Caco-2 (cell line): ENCODE results near the gene CROCC2. TPM values are rescaled to one million over a fixed set of nuclear protein-coding genes. Genes with fewer than 3 reads are reported as not detected.
"Not testable (repeated sequence)": the region's sequence is repeated elsewhere in the genome, so short reads cannot be mapped to it uniquely, and the experiment has no call there.

Source experiments
- BruUV-seq: library from RNA; stranded (reverse); fragments of 400-500 nt; replicated peaks from 2 replicates; lab custom pipeline; 2021; lab: Mats Ljungman, UMichigan
- CTCF ChIA-PET: fragments of 300-600 bp; sonication (Branson Sonifier 250); formaldehyde crosslinking; loops from one replicate; lab custom pipeline; 2022; ENCODE audit warnings: antibody characterized with exemption; lab: Charles Lee
- POLR2A ChIA-PET: fragments of 300-600 bp; sonication (Branson Sonifier 250); formaldehyde crosslinking; loops from one replicate; lab custom pipeline; 2022; ENCODE audit warnings: antibody characterized with exemption; lab: Charles Lee
- DNase-seq, 2 experiments: peaks; one replicate each; pipeline versions ENCODE4 v3.0.0 to v3.0.0-alpha.2; 2020 to 2022
- H3K27me3 ChIP-seq: replicated peaks from 2 replicates; pipeline ENCODE4 v1.6.0; 2011; ENCODE audit warnings: low read length; ENCODE audit not compliant: control insufficient read depth, insufficient read depth
- H3K36me3 ChIP-seq: 2 replicates; pipeline ENCODE4 v1.5.1; 2011; ENCODE audit warnings: low read length; ENCODE audit not compliant: control insufficient read depth, insufficient read depth
- H3K4me1 ChIP-seq: fragments of 250-450 bp; sonication (Bioruptor Pico); 2 replicates; pipeline ENCODE4 v1.5.1; 2020; ENCODE audit warnings: mild to moderate bottlenecking
- H3K4me3 ChIP-seq: 2 replicates; pipeline ENCODE4 v1.5.1; 2011; ENCODE audit warnings: low read depth, mild to moderate bottlenecking, control low read depth, low read length
- H3K9me3 ChIP-seq: fragments of 250-450 bp; sonication (Bioruptor Pico); 2 replicates; pipeline ENCODE4 v1.5.1; 2020; ENCODE audit warnings: mild to moderate bottlenecking, moderate library complexity
- H3K27ac Mint-ChIP-seq: one replicate; pipeline ENCODE4 v1.8.0; 2022; ENCODE audit warnings: mixed read lengths; ENCODE audit not compliant: unreplicated experiment
- H3K27me3 Mint-ChIP-seq: one replicate; pipeline ENCODE4 v1.8.0; 2022; ENCODE audit warnings: mixed read lengths; ENCODE audit not compliant: insufficient read depth, unreplicated experiment
- H3K36me3 Mint-ChIP-seq: one replicate; pipeline ENCODE4 v1.8.0; 2022; ENCODE audit warnings: mild to moderate bottlenecking, mixed read lengths; ENCODE audit not compliant: insufficient read depth, unreplicated experiment
- H3K4me1 Mint-ChIP-seq: one replicate; pipeline ENCODE4 v1.8.0; 2022; ENCODE audit warnings: low read depth, mixed read lengths; ENCODE audit not compliant: unreplicated experiment
- H3K4me3 Mint-ChIP-seq: one replicate; pipeline ENCODE4 v1.8.0; 2022; ENCODE audit warnings: mild to moderate bottlenecking, moderate library complexity, mixed read lengths; ENCODE audit not compliant: unreplicated experiment
- H3K9me3 Mint-ChIP-seq: one replicate; pipeline ENCODE4 v1.8.0; 2022; ENCODE audit warnings: mixed read lengths; ENCODE audit not compliant: unreplicated experiment
- intact Hi-C: fragments of 100-400 bp; cut with micrococcal nuclease; formaldehyde crosslinking; loops from one replicate; pipeline ENCODE4 v1.10.0; 2022; ENCODE audit not compliant: unreplicated experiment
- total RNA-seq: library from RNA; stranded (reverse); gene quantifications from 2 replicates; pipeline ENCODE4 v1.2.3, GENCODE V29; 2022
- TF ChIP-seq, protein P1 (sequence below), 2 experiments: fragments of 200-600 bp in 1 of 2; IDR thresholded peaks; 1 replicate in 1 of 2; 2 replicates in 1 of 2; pipeline versions ENCODE4 v1.5.1 to v1.8.0; 2011 to 2022; ENCODE audit warnings: antibody characterized with exemption in 1 of 2, control low read depth in 1 of 2, inconsistent platforms in 1 of 2, low read depth in 1 of 2, low read length in 1 of 2, mild to moderate bottlenecking in 1 of 2, moderate library complexity in 1 of 2; ENCODE audit not compliant: insufficient read depth in 1 of 2, severe bottlenecking in 1 of 2, unreplicated experiment in 1 of 2

CROCC2 gene
- total RNA-seq, 1 experiment from 2014 or later, result not detected

DNA sequence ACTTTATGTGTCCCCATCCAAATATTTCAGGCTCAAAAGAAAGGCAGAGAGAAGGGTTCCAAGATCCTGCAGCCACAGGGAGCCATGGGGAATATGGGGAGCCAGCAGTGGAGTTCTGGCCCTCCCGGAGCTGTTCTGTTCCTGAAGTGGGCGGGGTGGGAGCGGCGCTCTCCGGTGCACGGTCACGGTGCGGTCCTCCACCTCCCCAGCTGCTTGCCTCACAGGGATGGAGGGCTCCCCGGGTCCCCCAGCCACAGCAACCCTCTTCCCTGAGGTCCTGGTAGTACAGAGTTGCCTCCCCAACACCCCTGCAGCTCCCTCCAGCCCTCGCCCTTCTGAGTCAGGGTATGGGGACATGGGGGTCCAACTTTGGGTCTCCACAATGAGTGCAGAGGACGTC lies 66.1 kb downstream of the CROCC2 start:
- no peak overlapping the region for H3K27ac Mint-ChIP-seq
- Histone ChIP-seq H3K4me3 (no peak overlapping the region), H3K27me3 (no peaks in the 10 kb centered on the region), H3K9me3 (no peaks in the 10 kb centered on the region), H3K4me1 (no peaks in the 10 kb centered on the region), H3K36me3 (no peaks in the 10 kb centered on the region)
- TF ChIP-seq, protein P1, sequence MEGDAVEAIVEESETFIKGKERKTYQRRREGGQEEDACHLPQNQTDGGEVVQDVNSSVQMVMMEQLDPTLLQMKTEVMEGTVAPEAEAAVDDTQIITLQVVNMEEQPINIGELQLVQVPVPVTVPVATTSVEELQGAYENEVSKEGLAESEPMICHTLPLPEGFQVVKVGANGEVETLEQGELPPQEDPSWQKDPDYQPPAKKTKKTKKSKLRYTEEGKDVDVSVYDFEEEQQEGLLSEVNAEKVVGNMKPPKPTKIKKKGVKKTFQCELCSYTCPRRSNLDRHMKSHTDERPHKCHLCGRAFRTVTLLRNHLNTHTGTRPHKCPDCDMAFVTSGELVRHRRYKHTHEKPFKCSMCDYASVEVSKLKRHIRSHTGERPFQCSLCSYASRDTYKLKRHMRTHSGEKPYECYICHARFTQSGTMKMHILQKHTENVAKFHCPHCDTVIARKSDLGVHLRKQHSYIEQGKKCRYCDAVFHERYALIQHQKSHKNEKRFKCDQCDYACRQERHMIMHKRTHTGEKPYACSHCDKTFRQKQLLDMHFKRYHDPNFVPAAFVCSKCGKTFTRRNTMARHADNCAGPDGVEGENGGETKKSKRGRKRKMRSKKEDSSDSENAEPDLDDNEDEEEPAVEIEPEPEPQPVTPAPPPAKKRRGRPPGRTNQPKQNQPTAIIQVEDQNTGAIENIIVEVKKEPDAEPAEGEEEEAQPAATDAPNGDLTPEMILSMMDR (IDR thresholded peaks at IDR 0.05; ENCODE audit: insufficient read depth in 1 of 2, low read depth in 1 of 2, low read length in 1 of 2, severe bottlenecking in 1 of 2, unreplicated experiment in 1 of 2), result no peak
- no peaks in the 10 kb centered on the region for H3K4me1 Mint-ChIP-seq
- ChIA-PET POLR2A (no interaction called here), CTCF (no interaction called here)
- H3K36me3 Mint-ChIP-seq, result no peaks in the 10 kb centered on the region
- H3K9me3 Mint-ChIP-seq, result peaks cover 9% of the 10 kb centered on the region
- BruUV-seq, result no TSS peak
- peaks cover 20% of the 10 kb centered on the region for H3K27me3 Mint-ChIP-seq
- intact Hi-C loops, result no loop called here
- DNase-seq, result no peak
- H3K4me3 Mint-ChIP-seq, result no peak overlapping the region

DNA sequence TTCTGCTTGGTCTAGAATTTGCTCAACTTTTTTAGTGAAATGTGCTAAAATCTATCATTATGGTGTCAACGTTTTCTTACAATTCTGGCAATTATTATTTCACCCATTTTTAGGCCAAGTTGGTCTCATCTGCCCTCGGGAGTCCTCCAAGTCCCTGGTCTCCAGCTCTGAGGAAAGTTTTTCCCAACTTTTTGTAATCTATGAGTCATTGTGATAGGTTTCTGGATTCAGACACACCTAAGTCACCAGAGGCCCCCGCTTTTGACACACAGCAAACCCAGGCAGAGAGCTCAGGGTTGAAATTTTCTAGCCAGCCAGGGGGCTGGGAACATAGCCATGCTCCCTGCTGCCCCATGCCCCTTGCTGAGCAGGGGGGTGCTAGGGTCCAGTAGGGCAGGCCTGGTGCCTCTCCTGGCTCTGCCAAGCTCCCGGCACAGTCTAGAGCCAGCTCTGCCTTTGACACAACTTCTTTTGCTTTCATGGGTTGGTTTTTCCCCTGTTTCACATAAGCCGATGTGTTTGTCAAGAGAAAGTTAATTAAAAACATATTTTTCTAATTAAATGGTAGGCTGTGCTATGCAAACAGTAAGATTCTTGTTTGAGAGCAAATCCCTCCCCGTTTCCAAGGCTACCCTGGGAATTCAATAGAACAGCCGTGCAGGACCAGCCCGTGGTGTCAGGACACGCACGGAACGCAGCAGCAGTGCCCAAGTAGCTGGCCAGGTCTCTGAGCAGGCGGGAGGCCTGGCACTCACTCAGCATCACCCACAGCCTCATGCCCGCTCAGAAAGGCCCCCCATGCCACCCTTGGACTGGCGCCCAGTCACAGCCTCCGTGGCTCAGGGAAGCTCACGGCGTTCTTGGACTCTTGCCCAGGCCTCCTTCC lies 66.7 kb downstream of the CROCC2 start:
- DNase-seq, result no peak
- no peaks in the 10 kb centered on the region for H3K4me1 ChIP-seq
- H3K36me3 ChIP-seq, result no peaks in the 10 kb centered on the region
- Mint-ChIP-seq H3K9me3 (peaks cover 9% of the 10 kb centered on the region), H3K27me3 (peaks cover 20% of the 10 kb centered on the region), H3K36me3 (no peaks in the 10 kb centered on the region), H3K4me1 (no peaks in the 10 kb centered on the region), H3K27ac (no peak overlapping the region), H3K4me3 (no peak overlapping the region)
- ChIA-PET CTCF (no interaction called here), POLR2A (no interaction called here)
- TF ChIP-seq, protein P1 (IDR thresholded peaks at IDR 0.05; ENCODE audit: insufficient read depth in 1 of 2, low read depth in 1 of 2, low read length in 1 of 2, severe bottlenecking in 1 of 2, unreplicated experiment in 1 of 2), result no peak
- no peaks in the 10 kb centered on the region for H3K27me3 ChIP-seq
- no TSS peak for BruUV-seq
- no peaks in the 10 kb centered on the region for H3K9me3 ChIP-seq
- intact Hi-C loops, result no loop called here
- H3K4me3 ChIP-seq, result no peak overlapping the region

DNA sequence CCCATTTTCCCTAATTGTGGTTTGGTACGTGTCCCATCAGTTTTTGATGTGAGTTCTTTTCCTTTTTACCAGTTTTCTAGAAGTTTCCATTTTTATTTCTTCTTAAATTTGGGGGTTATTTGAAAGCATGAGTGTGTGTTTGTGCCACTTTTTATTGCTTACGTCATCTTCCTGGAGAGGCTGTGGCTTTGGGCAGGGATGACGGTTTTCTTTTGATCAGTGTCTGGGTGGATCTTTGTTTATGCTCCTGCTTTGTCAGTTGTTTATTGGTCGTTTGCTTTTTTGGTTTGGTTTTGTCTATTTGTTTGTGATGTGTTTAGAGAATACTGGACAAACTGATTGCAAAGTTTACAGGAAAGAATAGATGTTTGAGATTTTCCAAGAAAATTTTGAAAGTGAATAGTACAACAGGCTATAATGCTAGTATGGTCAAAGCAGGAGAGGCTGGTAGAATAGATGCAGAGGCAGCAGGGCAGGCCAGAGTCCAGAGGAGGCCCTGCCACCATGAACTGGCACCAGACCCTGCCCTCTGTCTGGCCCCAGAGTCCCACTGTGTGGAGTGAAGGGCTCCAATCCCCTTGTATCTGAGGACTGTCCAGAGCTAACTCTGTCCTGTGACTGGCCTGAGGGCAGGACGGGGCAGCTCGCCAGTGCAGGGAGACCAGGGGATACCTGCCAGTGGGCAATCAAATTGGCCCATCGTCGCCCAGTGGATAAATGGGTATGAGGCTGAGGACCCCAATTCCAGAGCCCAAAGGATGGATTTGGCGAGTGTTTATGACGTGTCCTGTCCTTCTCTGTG lies 68.8 kb downstream of the CROCC2 start:
- Mint-ChIP-seq H3K4me1 (no peaks in the 10 kb centered on the region), H3K4me3 (no peak overlapping the region), H3K36me3 (no peaks in the 10 kb centered on the region), H3K9me3 (peaks cover 7% of the 10 kb centered on the region), H3K27me3 (peaks cover 20% of the 10 kb centered on the region), H3K27ac (no peak overlapping the region)
- Histone ChIP-seq H3K36me3 (no peaks in the 10 kb centered on the region), H3K4me3 (no peak overlapping the region), H3K4me1 (no peaks in the 10 kb centered on the region), H3K9me3 (no peaks in the 10 kb centered on the region), H3K27me3 (no peaks in the 10 kb centered on the region)
- no peak for DNase-seq
- TF ChIP-seq, protein P1 (IDR thresholded peaks at IDR 0.05; ENCODE audit: insufficient read depth in 1 of 2, low read depth in 1 of 2, low read length in 1 of 2, severe bottlenecking in 1 of 2, unreplicated experiment in 1 of 2), result no peak
- BruUV-seq, result no TSS peak
- intact Hi-C loops, result no loop called here
- CTCF ChIA-PET, result interaction anchor here (0.6 kb wide), 1 partner anchor 327 kb away, joined by 5 read pairs; no protein-coding TSS in a partner anchor
- POLR2A ChIA-PET, result no interaction called here

DNA sequence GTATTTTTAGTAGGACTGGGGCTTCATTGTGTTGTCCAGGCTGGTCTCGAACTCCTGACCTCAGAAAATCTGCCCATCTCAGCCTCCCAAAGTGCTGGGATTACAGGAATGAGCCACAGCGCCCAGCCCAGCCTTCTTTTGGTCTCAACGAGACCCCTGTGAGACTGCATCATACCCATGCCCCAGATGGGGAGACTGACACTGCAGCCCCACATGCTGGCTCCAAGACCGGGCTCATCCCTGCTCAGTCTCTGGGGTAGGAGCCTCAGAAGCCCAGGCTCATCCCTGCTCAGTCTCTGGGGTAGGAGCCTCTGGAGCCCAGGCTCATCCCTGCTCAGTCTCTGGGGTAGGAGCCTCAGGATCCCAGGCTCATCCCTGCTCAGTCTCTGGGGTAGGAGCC lies 69.8 kb downstream of the CROCC2 start:
- H3K36me3 Mint-ChIP-seq, H3K36me3 ChIP-seq, H3K27me3 ChIP-seq, H3K4me3 ChIP-seq, BruUV-seq, H3K9me3 Mint-ChIP-seq, H3K9me3 ChIP-seq, POLR2A ChIA-PET, H3K27ac Mint-ChIP-seq, CTCF ChIA-PET, DNase-seq, intact Hi-C loops, H3K4me3 Mint-ChIP-seq, H3K4me1 Mint-ChIP-seq, H3K4me1 ChIP-seq: not testable (repeated sequence)
- peaks cover 16% of the 10 kb centered on the region for H3K27me3 Mint-ChIP-seq
